Panc1 (cell line): ENCODE measurements around the gene LASP1.

ENCODE experiments used
- POLR2AphosphoS5 ChIP-seq: IDR thresholded peaks from 2 replicates; pipeline ENCODE4 v1.6.1; 2012; ENCODE audit warnings: mild to moderate bottlenecking, low read depth, low read length, moderate library complexity
- TCF7L2 ChIP-seq: IDR thresholded peaks from 2 replicates; pipeline ENCODE4 v1.6.1; 2011; ENCODE audit warnings: mild to moderate bottlenecking, low read depth, low read length, inconsistent platforms
- TF ChIP-seq, protein P1 (sequence below): fragments of 450-650 bp; IDR thresholded peaks from 2 replicates; pipeline ENCODE4 v1.5.1; 2017; ENCODE audit warnings: mild to moderate bottlenecking

DNA sequence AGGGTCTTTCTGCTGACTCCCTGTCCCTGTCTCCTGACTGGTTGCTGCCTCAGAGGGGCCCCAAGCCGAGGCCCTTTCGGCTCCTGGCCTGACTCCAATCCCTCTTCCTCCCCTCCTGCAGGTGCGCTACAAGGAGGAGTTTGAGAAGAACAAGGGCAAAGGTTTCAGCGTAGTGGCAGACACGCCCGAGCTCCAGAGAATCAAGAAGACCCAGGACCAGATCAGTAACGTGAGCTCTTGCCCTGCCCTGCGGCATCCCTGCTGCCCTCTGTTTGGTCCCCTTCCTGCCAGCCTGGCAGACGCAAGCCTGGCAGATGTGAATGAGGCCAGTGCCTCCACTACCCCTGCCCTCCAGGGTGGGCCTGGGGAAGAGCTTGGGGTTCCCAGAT is 28.4 kb downstream of the LASP1 start:
- TF ChIP-seq, protein P1, sequence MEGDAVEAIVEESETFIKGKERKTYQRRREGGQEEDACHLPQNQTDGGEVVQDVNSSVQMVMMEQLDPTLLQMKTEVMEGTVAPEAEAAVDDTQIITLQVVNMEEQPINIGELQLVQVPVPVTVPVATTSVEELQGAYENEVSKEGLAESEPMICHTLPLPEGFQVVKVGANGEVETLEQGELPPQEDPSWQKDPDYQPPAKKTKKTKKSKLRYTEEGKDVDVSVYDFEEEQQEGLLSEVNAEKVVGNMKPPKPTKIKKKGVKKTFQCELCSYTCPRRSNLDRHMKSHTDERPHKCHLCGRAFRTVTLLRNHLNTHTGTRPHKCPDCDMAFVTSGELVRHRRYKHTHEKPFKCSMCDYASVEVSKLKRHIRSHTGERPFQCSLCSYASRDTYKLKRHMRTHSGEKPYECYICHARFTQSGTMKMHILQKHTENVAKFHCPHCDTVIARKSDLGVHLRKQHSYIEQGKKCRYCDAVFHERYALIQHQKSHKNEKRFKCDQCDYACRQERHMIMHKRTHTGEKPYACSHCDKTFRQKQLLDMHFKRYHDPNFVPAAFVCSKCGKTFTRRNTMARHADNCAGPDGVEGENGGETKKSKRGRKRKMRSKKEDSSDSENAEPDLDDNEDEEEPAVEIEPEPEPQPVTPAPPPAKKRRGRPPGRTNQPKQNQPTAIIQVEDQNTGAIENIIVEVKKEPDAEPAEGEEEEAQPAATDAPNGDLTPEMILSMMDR = no peak
- TF ChIP-seq TCF7L2 (no peak), POLR2AphosphoS5 (no peak)
